ENCODE measurements around the gene HCFC1R1. TPM values are rescaled to one million over a fixed set of nuclear protein-coding genes. Genes with fewer than 3 reads are reported as not detected.

HCFC1R1 gene
- total RNA-seq, 1 donor from 2014 or later, result 43.2 TPM

DNA sequence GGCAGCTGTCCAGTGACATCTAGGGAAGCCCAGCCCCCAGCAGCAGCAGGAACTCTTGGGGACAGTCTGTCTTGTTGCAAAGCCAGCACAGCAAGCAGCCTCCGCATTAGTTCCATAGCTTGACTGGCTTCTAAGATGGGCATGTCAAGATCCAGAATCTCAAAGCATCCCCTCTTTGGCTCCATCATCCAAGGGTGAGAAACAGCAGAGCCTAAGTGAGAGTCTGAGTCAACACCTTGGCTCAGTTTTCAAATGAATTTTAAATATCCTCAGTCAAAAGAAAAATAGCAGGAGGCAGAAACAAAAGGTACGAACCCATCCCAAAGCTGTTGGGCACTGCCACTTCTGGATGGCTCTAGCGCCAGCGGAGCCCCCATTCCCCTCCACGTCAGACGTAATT lies 8.8 kb downstream of the HCFC1R1 start:
- H3K27me3 ChIP-seq (ENCODE audit: low read depth), result peaks cover 54% of the 10 kb centered on the region
- H3K4me1 ChIP-seq, result peaks cover 20% of the 10 kb centered on the region
- H3K9me3 ChIP-seq, result no peaks in the 10 kb centered on the region
- no peak overlapping the region for H3K4me3 ChIP-seq
- no peak for ATAC-seq
- DNase-seq, result no peak
- TF ChIP-seq, protein P1, sequence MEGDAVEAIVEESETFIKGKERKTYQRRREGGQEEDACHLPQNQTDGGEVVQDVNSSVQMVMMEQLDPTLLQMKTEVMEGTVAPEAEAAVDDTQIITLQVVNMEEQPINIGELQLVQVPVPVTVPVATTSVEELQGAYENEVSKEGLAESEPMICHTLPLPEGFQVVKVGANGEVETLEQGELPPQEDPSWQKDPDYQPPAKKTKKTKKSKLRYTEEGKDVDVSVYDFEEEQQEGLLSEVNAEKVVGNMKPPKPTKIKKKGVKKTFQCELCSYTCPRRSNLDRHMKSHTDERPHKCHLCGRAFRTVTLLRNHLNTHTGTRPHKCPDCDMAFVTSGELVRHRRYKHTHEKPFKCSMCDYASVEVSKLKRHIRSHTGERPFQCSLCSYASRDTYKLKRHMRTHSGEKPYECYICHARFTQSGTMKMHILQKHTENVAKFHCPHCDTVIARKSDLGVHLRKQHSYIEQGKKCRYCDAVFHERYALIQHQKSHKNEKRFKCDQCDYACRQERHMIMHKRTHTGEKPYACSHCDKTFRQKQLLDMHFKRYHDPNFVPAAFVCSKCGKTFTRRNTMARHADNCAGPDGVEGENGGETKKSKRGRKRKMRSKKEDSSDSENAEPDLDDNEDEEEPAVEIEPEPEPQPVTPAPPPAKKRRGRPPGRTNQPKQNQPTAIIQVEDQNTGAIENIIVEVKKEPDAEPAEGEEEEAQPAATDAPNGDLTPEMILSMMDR (IDR thresholded peaks at IDR 0.05), result no peak
- no peaks in the 10 kb centered on the region for H3K36me3 ChIP-seq
- intact Hi-C loops (cut with DNase I), result no loop called here
- H3K27ac ChIP-seq, result no peak overlapping the region

DNA sequence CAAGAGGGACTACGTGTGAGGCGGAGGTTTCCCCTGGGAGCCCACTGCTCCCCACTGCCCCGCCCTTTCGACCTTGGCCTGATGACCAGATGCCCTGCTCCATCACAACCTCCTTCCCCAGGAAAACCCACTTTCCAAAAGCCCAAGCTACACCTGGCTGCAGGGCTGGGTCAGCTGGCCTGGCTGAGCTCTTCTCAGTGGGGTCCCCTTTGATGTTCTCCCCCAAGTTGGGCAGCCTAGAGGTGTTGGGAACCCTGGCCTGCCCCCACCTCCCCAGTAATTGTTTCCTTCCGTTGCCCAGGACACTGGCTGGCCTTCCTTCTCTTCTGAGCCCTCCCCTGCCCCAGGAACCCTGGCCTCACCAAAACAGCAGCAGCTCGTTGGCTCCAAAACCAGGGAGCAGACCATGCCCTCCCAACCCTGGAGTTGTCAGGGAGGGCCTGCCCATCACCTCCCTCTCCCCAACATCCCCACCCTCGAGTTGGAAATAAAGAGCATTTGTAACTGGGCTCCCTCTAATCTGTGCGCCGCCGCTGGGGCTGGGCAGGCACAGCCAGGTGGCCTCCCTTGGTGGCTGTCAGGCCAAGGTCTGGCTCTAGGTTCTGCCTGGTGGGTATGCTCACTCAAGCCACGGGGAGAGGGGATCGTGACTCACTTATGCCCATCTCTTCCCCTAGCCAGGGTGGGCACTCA lies 9.6 kb downstream of the HCFC1R1 start:
- Histone ChIP-seq H3K4me1 (peaks cover 17% of the 10 kb centered on the region), H3K36me3 (no peaks in the 10 kb centered on the region), H3K4me3 (no peak overlapping the region), H3K27me3 (ENCODE audit: low read depth) (peaks cover 61% of the 10 kb centered on the region), H3K9me3 (no peaks in the 10 kb centered on the region), H3K27ac (no peak overlapping the region)
- ATAC-seq (no peak), DNase-seq (no peak)
- TF ChIP-seq, protein P1 (IDR thresholded peaks at IDR 0.05), result no peak
- intact Hi-C loops (cut with DNase I), result no loop called here

DNA sequence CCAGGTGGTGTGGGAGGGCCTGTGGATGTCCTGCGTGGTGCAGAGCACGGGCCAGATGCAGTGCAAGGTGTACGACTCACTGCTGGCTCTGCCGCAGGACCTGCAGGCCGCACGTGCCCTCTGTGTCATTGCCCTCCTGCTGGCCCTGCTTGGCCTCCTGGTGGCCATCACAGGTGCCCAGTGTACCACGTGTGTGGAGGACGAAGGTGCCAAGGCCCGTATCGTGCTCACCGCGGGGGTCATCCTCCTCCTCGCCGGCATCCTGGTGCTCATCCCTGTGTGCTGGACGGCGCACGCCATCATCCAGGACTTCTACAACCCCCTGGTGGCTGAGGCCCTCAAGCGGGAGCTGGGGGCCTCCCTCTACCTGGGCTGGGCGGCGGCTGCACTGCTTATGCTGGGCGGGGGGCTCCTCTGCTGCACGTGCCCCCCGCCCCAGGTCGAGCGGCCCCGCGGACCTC lies 10.2 kb downstream of the HCFC1R1 start:
- TF ChIP-seq, protein P1 (IDR thresholded peaks at IDR 0.05), result no peak
- ATAC-seq (no peak), DNase-seq (no peak)
- Histone ChIP-seq H3K4me3 (no peak overlapping the region), H3K9me3 (no peaks in the 10 kb centered on the region), H3K36me3 (no peaks in the 10 kb centered on the region), H3K27ac (no peak overlapping the region), H3K4me1 (peaks cover 17% of the 10 kb centered on the region), H3K27me3 (ENCODE audit: low read depth) (peaks cover 63% of the 10 kb centered on the region)
- intact Hi-C loops (cut with DNase I), result no loop called here

DNA sequence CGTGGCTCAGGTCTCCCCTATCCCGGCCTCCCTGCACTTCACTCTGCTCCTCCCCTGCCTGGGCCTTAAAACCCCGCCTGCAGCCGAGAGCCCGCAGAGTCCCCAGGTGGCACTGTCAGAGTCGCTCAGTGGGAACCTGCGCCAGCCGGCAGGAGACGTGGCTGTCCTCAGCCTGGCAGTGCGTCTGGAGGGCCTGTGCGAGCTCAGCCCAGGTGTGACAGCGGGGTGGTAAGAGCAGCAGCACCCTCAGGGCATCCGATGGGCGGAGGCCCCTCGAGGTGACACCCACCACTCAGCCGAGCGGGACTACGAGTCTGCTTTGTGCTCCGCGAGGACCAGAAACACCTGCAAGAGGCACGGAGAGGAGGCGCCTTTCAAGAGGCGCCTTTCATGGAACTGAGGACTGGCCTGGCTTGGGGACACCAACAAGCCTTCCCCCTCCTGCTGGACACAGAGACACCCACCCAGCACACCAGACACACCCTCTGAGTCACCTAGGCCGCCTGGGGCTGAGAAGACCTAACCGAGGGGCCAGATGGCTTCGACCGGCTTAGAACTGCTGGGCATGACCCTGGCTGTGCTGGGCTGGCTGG lies 10.8 kb downstream of the HCFC1R1 start, which contains the start of gene CLDN9:
CLDN9 (plus strand) TSS at position 96 of the 593 bp plus-strand sequence; CDS start at position 536, 440 bp downstream.
- no peaks in the 10 kb centered on the region for H3K9me3 ChIP-seq
- no peaks in the 10 kb centered on the region for H3K36me3 ChIP-seq
- TF ChIP-seq, protein P1 (IDR thresholded peaks at IDR 0.05), result no peak
- peaks cover 17% of the 10 kb centered on the region for H3K4me1 ChIP-seq
- ATAC-seq, result peak; percentile 61 to 66
- no peak within 1 kb of the TSS for H3K4me3 ChIP-seq
- H3K27ac ChIP-seq, result no peak within 1 kb of the TSS
- intact Hi-C loops (cut with DNase I), result no loop called here
- DNase-seq, result no peak
- H3K27me3 ChIP-seq (ENCODE audit: low read depth), result peaks cover 63% of the 10 kb centered on the region

DNA sequence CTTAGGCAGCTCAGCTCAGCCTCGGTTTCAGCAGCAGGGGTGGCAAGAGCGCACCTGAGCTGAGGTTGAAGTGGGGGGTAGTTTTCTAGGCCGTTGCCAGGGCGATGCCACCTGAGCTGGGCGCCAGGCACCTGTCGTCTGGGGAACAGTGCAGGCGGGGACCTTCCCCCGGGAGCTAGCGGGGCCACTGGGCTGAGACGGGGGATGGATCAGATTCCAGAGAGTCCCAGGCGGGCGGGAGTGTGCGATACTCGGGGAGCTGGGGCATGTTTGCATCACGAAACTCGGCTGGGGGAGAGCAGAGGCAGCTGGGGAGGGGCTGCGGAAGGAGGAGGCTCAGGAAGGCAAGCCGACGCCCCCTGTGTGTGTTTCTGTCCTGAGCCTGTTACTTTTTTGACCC lies 11.5 kb downstream of the HCFC1R1 start:
- H3K27me3 ChIP-seq (ENCODE audit: low read depth), result peaks cover 62% of the 10 kb centered on the region
- ATAC-seq (peak; percentile 7 to 36), DNase-seq (no peak)
- no peak overlapping the region for H3K27ac ChIP-seq
- H3K4me3 ChIP-seq, result no peak overlapping the region
- peaks cover 22% of the 10 kb centered on the region for H3K4me1 ChIP-seq
- intact Hi-C loops (cut with DNase I), result no loop called here
- TF ChIP-seq, protein P1 (IDR thresholded peaks at IDR 0.05), result no peak
- H3K36me3 ChIP-seq, result no peaks in the 10 kb centered on the region
- H3K9me3 ChIP-seq, result no peaks in the 10 kb centered on the region

Data from lower lobe of right lung (tissue), 2 donors.